Peyer's patch (tissue), 4 donors: ENCODE data around the gene ZNF280D.

Experiments
- CTCF ChIP-seq, 6 experiments: fragments of 450-650 bp in 4 of 6; fragments of 200-600 bp in 2 of 6; sonication (generic) in 1 of 6; IDR thresholded peaks; one replicate each; pipeline ENCODE4 v1.5.1; 2017 to 2019; ENCODE audit warnings: antibody characterized with exemption in 6 of 6, mild to moderate bottlenecking in 3 of 6, moderate library complexity in 1 of 6
- POLR2A ChIP-seq, 2 donors: fragments of 450-650 bp; IDR thresholded peaks; one replicate each; pipeline ENCODE4 v1.5.1; 2017; ENCODE audit warnings: antibody characterized with exemption in 2 of 2, mild to moderate bottlenecking in 2 of 2, moderate library complexity in 2 of 2

- TF ChIP-seq CTCF (IDR thresholded peaks at IDR 0.05), result no peak
- no peak for TF ChIP-seq POLR2A (IDR thresholded peaks at IDR 0.05)
These were observed 36.9 kb upstream of the ZNF280D start for GRCh38 chr15:56770173-56770572.
